Neural cell (in vitro differentiated cells): Measurements from ENCODE around the gene LIPC.

Experiments used
- CTCF ChIP-seq: fragments of 450-650 bp; IDR thresholded peaks from 2 replicates; pipeline ENCODE4 v1.5.1; 2014; ENCODE audit warnings: antibody characterized with exemption, mild to moderate bottlenecking, moderate library complexity; ENCODE audit not compliant: poor library complexity, severe bottlenecking
- MXI1 ChIP-seq: fragments of 450-650 bp; conservative IDR thresholded peaks from 2 replicates; pipeline ENCODE4 v1.6.1; 2014; ENCODE audit warnings: antibody characterized with exemption, mild to moderate bottlenecking; ENCODE audit not compliant: poor library complexity, severe bottlenecking
- SMC3 ChIP-seq: fragments of 450-650 bp; conservative IDR thresholded peaks from 2 replicates; pipeline ENCODE4 v1.6.1; 2014; ENCODE audit warnings: antibody characterized with exemption, mild to moderate bottlenecking, moderate library complexity; ENCODE audit not compliant: poor library complexity
- TAF1 ChIP-seq: IDR thresholded peaks from 2 replicates; pipeline ENCODE4 v1.6.1; 2012; ENCODE audit warnings: low read depth
- TF ChIP-seq, protein P1 (sequence below): IDR thresholded peaks from 2 replicates; pipeline ENCODE4 v1.6.1; 2012; ENCODE audit warnings: borderline replicate concordance

DNA sequence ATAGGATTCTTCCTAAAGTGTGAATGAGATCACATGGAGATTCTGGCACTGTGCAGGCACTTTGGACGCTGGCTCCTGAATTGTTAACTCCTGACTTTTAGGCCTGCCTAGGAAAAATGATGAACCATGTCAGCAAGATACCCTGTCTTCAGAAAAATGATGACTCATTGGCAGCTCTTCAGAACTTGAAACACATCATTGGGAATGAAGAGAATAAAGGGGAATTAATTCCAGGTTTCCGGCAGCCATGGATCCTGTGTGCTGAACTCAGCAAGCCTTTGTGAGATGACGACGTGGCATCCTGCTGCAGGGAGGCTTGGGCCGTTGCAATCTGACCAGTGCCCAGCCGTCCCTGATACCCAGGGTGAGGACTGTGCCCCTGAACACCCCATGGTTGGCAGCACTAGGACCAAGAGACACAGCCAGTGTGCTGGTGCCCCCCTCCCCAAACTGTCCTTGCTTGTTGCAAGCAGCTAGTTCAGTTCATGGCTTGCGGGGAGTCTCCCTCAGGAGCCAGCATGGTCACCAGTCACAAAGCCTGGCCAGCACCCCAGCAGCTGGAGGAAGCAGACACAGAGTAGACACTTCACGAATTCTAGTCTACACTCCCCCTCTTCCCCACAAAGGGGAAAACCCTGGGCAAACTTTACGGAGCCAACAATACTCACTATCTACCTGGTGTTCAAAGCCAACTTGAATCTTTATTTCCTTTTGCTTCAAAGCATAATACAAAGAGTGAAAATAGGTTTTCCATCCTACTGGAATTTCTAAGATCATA is 7.8 kb upstream of the LIPC start:
- TF ChIP-seq CTCF (no peak), SMC3 (no peak), MXI1 (no peak), TAF1 (no peak)
- TF ChIP-seq, protein P1, sequence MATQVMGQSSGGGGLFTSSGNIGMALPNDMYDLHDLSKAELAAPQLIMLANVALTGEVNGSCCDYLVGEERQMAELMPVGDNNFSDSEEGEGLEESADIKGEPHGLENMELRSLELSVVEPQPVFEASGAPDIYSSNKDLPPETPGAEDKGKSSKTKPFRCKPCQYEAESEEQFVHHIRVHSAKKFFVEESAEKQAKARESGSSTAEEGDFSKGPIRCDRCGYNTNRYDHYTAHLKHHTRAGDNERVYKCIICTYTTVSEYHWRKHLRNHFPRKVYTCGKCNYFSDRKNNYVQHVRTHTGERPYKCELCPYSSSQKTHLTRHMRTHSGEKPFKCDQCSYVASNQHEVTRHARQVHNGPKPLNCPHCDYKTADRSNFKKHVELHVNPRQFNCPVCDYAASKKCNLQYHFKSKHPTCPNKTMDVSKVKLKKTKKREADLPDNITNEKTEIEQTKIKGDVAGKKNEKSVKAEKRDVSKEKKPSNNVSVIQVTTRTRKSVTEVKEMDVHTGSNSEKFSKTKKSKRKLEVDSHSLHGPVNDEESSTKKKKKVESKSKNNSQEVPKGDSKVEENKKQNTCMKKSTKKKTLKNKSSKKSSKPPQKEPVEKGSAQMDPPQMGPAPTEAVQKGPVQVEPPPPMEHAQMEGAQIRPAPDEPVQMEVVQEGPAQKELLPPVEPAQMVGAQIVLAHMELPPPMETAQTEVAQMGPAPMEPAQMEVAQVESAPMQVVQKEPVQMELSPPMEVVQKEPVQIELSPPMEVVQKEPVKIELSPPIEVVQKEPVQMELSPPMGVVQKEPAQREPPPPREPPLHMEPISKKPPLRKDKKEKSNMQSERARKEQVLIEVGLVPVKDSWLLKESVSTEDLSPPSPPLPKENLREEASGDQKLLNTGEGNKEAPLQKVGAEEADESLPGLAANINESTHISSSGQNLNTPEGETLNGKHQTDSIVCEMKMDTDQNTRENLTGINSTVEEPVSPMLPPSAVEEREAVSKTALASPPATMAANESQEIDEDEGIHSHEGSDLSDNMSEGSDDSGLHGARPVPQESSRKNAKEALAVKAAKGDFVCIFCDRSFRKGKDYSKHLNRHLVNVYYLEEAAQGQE = no peak
